ENCODE measurements around the gene PAPPA. TPM values are rescaled to one million over a fixed set of nuclear protein-coding genes. Genes with fewer than 3 reads are reported as not detected.

Gene PAPPA
- total RNA-seq, 1 donor from 2014 or later = 5.7 TPM

- no peak for DNase-seq (ENCODE audit: low spot score)
Measured at GRCh38 chr9:116450378-116451139, 297.0 kb downstream of the PAPPA start.

- no peak for DNase-seq (ENCODE audit: low spot score)
Measured at GRCh38 chr9:116451500-116452115, 298.0 kb downstream of the PAPPA start.
